Uterus (tissue), 4 donors: ENCODE measurements around the gene TBC1D14. TPM values are rescaled to one million over a fixed set of nuclear protein-coding genes. Genes with fewer than 3 reads are reported as not detected.
A peak's percentile ranks its signal among the peaks of the same experiment; 100 is the strongest.
"Not testable (repeated sequence)": the region's sequence is repeated elsewhere in the genome, so short reads cannot be mapped to it uniquely, and the experiment has no call there.

ENCODE experiments used
- DNase-seq, 2 donors: peaks; one replicate each; pipeline ENCODE4 v3.0.0-alpha.2; 2019 to 2020
- H3K27ac ChIP-seq, 2 donors: fragments of 200-600 bp; sonication (generic); 1 replicate in 1 of 2; 2 replicates in 1 of 2; pipeline ENCODE4 v1.5.1; 2016 to 2018
- H3K27me3 ChIP-seq, 2 donors: fragments of 200-600 bp; sonication (generic); one replicate each; pipeline ENCODE4 v1.5.1; 2018 to 2019; ENCODE audit warnings: control low read depth in 1 of 2
- H3K36me3 ChIP-seq, 2 donors: fragments of 200-600 bp; sonication (generic); one replicate each; pipeline ENCODE4 v1.5.1; 2019; ENCODE audit warnings: control low read depth in 1 of 2
- H3K4me1 ChIP-seq, 2 donors: fragments of 200-600 bp; sonication (generic); one replicate each; pipeline ENCODE4 v1.5.1; 2018 to 2019; ENCODE audit warnings: control low read depth in 1 of 2
- H3K4me3 ChIP-seq, 2 donors: fragments of 200-600 bp; sonication (generic); 1 replicate in 1 of 2; 2 replicates in 1 of 2; pipeline ENCODE4 v1.5.1; 2018 to 2019; ENCODE audit warnings: mild to moderate bottlenecking in 1 of 2
- H3K9me3 ChIP-seq, 2 donors: fragments of 200-600 bp; sonication (generic); one replicate each; pipeline ENCODE4 v1.5.1; 2019; ENCODE audit warnings: control low read depth in 1 of 2
- POLR2A ChIP-seq, 2 donors: fragments of 450-650 bp; IDR thresholded peaks; one replicate each; pipeline ENCODE4 v1.6.1; 2016; ENCODE audit warnings: antibody characterized with exemption in 2 of 2, mild to moderate bottlenecking in 1 of 2, moderate library complexity in 1 of 2
- intact Hi-C: fragments of 100-400 bp; cut with DNase I; formaldehyde crosslinking; loops from one replicate; pipeline ENCODE4 v1.15.1; 2023; ENCODE audit warnings: low total_unique reads
- total RNA-seq, 4 donors: library from RNA; depleted of rRNA in 3 of 4; stranded (reverse); fragments of >200 nt in 3 of 4; gene quantifications; one replicate each; pipeline versions ENCODE4 v1.1.0 to v1.2.4, GENCODE V29; 2014 to 2023
- TF ChIP-seq, protein P1 (sequence below), 4 experiments: fragments of 200-600 bp in 2 of 4; fragments of 450-650 bp in 2 of 4; sonication (generic) in 2 of 4; IDR thresholded peaks; one replicate each; pipeline ENCODE4 v1.5.1; 2016 to 2019; ENCODE audit warnings: antibody characterized with exemption in 4 of 4, mild to moderate bottlenecking in 2 of 4, moderate library complexity in 1 of 4
- donor health status: DM: yes; HTN: yes; CAD: no.

The TBC1D14 gene
- total RNA-seq, 4 donors from 2014 or later: 16.9 to 61.2 (median 28.1) TPM

GRCh38 chr4:6890358-6890757 is 19.3 kb upstream of the TBC1D14 start:
- H3K36me3 ChIP-seq: no peaks in the 10 kb centered on the region
- no peaks in the 10 kb centered on the region for H3K4me1 ChIP-seq
- intact Hi-C loops: no loop called here
- H3K9me3 ChIP-seq: no peaks in the 10 kb centered on the region
- no peaks in the 10 kb centered on the region for H3K27me3 ChIP-seq
- H3K4me3 ChIP-seq: no peak overlapping the region
- no peak overlapping the region for H3K27ac ChIP-seq
- DNase-seq: no peak
- TF ChIP-seq, protein P1, sequence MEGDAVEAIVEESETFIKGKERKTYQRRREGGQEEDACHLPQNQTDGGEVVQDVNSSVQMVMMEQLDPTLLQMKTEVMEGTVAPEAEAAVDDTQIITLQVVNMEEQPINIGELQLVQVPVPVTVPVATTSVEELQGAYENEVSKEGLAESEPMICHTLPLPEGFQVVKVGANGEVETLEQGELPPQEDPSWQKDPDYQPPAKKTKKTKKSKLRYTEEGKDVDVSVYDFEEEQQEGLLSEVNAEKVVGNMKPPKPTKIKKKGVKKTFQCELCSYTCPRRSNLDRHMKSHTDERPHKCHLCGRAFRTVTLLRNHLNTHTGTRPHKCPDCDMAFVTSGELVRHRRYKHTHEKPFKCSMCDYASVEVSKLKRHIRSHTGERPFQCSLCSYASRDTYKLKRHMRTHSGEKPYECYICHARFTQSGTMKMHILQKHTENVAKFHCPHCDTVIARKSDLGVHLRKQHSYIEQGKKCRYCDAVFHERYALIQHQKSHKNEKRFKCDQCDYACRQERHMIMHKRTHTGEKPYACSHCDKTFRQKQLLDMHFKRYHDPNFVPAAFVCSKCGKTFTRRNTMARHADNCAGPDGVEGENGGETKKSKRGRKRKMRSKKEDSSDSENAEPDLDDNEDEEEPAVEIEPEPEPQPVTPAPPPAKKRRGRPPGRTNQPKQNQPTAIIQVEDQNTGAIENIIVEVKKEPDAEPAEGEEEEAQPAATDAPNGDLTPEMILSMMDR (IDR thresholded peaks at IDR 0.05): no peak
- TF ChIP-seq POLR2A (IDR thresholded peaks at IDR 0.05): no peak

DNA sequence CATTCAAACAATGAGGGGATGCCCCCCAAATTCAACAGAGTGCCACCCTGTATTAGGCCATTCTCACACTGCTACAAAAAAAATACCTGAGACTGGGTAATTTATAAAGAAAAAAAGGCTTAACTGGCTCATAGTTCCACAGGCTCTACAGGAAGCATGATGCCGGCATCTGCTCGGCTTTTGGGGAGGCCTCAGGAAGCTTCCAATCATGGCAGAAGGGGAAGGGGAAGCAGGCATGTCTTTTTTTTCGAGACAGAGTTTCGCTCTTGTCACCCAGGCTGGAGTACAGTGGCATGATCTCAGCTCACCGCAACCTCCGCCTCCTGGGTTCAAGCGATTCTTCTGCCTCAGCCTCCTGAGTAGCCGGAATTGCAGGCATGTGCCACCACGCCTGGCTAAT is 18.7 kb upstream of the TBC1D14 start:
- H3K4me3 ChIP-seq, H3K27ac ChIP-seq: not testable (repeated sequence)

GRCh38 chr4:6891436-6892170 is 18.0 kb upstream of the TBC1D14 start:
- Histone ChIP-seq H3K27ac (peak overlapping the region; percentile 14 to 22), H3K27me3 (no peaks in the 10 kb centered on the region), H3K4me3 (no peak overlapping the region), H3K9me3 (no peaks in the 10 kb centered on the region), H3K36me3 (no peaks in the 10 kb centered on the region), H3K4me1 (no peaks in the 10 kb centered on the region)
- no peak for TF ChIP-seq POLR2A (IDR thresholded peaks at IDR 0.05)
- TF ChIP-seq, protein P1 (IDR thresholded peaks at IDR 0.05): no peak
- intact Hi-C loops: no loop called here
- DNase-seq: no peak

More for the DNA sequence above, 18.7 kb upstream of the TBC1D14 start:
- DNase-seq, H3K36me3 ChIP-seq, H3K9me3 ChIP-seq, H3K27me3 ChIP-seq, H3K4me1 ChIP-seq, intact Hi-C loops: not testable (repeated sequence)

GRCh38 chr4:6892190-6892908 is 17.3 kb upstream of the TBC1D14 start:
- intact Hi-C loops: no loop called here
- Histone ChIP-seq H3K27ac (peak overlapping the region; percentile 14 to 22), H3K4me1 (no peaks in the 10 kb centered on the region), H3K4me3 (no peak overlapping the region), H3K27me3 (no peaks in the 10 kb centered on the region), H3K36me3 (no peaks in the 10 kb centered on the region), H3K9me3 (no peaks in the 10 kb centered on the region)
- TF ChIP-seq POLR2A (IDR thresholded peaks at IDR 0.05): no peak
- TF ChIP-seq, protein P1 (IDR thresholded peaks at IDR 0.05): no peak
- DNase-seq: peak in 1 of 2 donors; percentile 34

DNA sequence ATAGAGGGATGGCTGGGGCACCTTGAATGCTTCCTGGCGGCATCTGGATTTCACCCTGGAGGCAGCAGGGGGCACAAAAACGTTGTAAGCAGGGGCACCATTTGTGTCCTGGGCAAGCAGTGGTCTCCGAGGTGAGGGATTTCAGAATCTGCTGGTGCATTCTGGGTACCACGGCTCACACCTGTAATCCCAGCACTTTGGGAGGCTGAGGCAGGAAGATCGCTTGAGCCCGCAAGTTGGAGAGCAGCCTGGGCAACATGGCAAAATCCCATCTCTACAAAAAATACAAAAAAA is 16.8 kb upstream of the TBC1D14 start:
- H3K27me3 ChIP-seq: no peaks in the 10 kb centered on the region
- no peak for TF ChIP-seq POLR2A (IDR thresholded peaks at IDR 0.05)
- TF ChIP-seq, protein P1 (IDR thresholded peaks at IDR 0.05): no peak
- peak overlapping the region in 1 of 2 donors; percentile 22 for H3K27ac ChIP-seq
- intact Hi-C loops: no loop called here
- peak in 1 of 2 donors; percentile 6 for DNase-seq
- no peaks in the 10 kb centered on the region for H3K36me3 ChIP-seq
- no peak overlapping the region for H3K4me3 ChIP-seq
- H3K9me3 ChIP-seq: no peaks in the 10 kb centered on the region
- no peaks in the 10 kb centered on the region for H3K4me1 ChIP-seq
